Measurements from ENCODE around the gene NDRG3. TPM values are rescaled to one million over a fixed set of nuclear protein-coding genes. Genes with fewer than 3 reads are reported as not detected.
"Not testable (repeated sequence)": the region's sequence is repeated elsewhere in the genome, so short reads cannot be mapped to it uniquely, and the experiment has no call there.

NDRG3 gene
- polyA plus RNA-seq, 4 donors, result 32.5 to 37.6 (median 35.1) TPM

DNA sequence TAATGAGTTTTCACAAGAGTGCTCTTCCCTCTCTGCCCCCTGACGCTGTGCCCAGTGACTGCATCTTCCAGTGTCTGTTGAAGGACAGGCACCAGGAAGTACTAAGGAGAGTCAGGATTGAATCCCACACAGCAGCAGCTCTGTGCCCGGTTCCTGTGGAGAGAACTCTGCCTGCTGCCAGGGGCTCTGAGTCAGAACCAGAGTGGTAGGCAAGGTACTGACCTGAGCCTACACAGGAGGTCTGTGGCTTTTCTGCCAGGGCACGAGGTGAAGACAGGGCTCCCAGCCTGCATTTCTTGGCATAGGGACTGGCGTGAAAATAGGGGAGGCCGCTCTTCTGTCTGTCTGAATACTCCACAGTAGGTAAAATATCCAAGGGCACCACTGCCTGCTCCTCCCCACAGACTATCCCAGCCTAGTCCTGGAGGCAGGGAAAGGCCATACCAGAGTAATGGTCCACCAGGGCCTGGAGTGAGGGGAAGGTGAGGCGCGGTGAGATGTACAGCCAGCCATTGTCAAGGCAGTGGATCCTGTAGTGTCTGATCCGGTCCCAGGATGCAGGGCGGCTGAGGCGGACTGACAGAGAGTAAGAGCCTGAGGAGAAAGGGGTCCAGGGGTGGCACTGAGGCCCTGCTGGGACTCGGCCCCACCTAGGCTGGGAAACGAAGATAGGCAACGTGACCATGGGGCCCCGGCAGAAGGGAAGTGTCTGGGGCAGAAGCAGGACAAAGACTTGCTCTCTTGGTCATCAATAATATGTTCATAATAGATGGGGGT, 130.9 kb downstream of the NDRG3 start:
- no peak for DNase-seq (ENCODE audit: low read depth in 4 of 4, low spot score in 3 of 4)

DNA sequence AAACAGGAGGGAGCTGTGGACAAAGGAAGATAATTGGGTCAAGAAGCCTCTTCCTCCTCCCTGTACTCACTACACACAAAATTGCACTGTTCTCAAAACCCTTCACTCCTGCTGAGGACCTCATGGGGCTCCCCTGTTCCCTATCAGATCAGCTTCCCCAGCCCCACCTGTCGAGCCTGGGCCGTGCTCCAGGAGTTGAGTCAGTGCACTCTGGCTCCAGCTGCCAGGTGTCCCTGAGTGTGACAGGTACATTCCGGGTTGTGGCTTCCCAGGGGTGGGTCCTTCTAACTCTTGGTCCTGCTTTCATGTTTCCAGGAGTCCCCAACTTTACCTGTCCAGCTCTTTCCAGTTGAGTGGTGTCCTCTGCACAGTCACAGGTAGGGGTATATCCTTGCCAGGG, 131.9 kb downstream of the NDRG3 start:
- no peak for DNase-seq (ENCODE audit: low read depth in 4 of 4, low spot score in 3 of 4)

DNA sequence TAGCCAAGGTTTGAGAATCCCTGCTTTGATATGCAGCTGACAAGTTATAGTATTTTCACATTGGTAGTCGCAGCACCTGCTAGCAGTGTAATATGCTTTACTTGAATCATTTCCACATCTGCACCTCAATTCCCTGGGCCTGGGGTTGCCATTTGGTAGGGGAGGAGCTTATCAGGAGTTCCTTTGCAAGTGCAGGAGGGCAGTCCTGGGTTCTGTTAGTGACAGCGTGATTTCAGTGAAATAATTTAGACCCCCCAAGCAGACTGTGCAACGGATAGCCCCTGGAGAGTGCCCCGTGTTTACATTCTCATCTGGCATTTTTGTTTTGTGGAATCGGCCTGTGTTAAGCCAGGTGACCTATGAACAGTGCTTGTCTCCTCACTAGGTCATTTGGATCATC, 134.3 kb downstream of the NDRG3 start:
- DNase-seq (ENCODE audit: low read depth in 4 of 4, low spot score in 3 of 4), result no peak

DNA sequence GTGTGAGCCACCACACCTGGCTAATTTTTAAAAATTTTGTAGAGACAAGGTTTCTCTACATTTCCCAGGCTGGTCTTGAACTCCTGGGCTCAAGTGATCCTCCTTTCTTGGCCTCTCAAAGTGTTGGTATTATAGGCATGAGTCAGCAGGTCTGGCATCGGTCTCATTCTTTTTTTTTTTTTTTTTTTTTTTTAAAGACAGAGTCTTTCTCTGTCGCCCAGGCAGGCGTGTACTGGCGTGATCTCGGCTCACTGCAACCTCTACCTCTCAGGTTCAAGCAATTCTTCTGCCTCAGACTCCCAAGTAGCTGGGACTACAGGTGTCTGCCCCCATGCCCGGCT, 137.5 kb downstream of the NDRG3 start:
- DNase-seq (ENCODE audit: low read depth in 4 of 4, low spot score in 3 of 4), result not testable (repeated sequence)

DNA sequence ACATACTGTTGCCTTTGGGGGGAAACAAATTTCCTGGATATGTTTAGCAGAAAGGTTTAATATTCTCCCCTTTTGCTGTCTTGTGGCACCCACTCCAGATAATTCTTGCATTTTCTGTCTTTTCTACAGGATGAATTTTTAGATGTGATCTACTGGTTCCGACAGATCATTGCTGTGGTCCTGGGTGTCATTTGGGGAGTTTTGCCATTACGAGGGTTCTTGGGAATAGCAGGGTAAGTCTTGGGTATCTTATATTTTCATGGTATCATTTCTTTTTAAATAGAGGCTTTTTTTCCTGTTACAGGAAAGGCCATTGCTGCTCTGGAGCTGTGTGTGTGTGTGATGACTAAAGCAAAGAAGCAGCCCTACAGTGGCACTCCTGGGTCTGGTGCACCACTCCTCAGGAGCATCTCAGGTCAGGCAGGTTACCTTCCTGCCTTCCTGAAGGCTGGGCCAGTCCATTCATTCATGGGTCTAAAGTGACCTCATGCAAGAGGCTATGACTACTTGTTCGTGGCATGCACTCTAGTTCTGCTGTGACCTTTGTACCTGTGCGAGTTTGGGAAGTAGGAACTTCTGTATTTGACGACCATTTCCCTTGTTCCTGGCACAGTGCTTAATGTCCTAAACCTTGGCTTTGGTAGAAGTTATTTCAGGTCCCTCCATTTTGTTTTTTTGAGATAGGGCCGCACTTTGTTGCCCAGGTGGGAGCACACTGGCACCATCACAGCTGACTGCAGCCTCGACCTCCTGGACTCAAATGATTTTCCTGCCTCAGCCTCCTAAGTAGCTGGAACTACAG, 138.1 kb downstream of the NDRG3 start:
- DNase-seq (ENCODE audit: low read depth in 4 of 4, low spot score in 3 of 4), result no peak

DNA sequence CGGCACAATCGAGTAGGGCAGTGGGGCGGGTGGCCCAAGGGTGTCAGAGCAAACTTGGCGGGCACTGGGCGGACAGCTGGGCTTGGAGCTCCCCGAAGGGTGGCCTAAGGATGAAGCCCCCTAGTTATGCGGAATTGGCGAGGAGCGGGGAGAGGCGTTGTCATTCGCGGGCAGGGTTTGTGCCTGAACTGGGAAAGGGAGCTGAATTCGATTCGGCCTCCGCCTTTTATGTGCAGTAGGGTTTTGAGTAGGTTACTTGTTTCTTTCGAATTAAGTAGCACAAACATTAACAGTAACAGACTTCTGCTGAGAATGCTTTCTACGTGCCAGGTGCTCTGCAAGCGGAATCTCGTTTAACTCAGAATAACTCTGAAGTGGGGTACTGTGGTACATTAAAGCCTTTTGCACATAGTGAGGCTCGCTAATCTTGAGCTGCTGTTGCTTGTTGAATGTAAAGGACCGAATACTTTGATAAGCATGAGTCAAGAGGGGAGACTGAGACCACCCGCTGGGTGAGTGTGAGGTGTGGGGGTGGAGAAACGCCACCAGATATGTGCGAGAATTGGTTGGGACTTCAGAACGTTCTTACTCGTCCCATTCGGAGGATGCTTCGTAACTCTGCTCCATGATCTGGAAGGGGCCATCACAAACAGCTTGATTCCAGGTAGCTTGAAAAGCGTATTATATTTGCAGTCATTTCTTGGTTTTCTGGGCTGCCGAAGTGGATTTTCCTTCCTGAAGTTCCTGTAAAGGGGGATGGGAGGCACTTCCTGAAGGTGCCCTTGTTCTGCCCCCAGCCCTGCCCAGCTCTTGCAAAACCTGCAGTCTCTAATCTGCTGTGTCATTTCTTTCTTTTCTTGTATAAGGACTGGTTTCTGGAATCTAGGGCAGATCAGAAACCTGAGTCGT, 139.5 kb downstream of the NDRG3 start:
- no peak for DNase-seq (ENCODE audit: low read depth in 4 of 4, low spot score in 3 of 4)

DNA sequence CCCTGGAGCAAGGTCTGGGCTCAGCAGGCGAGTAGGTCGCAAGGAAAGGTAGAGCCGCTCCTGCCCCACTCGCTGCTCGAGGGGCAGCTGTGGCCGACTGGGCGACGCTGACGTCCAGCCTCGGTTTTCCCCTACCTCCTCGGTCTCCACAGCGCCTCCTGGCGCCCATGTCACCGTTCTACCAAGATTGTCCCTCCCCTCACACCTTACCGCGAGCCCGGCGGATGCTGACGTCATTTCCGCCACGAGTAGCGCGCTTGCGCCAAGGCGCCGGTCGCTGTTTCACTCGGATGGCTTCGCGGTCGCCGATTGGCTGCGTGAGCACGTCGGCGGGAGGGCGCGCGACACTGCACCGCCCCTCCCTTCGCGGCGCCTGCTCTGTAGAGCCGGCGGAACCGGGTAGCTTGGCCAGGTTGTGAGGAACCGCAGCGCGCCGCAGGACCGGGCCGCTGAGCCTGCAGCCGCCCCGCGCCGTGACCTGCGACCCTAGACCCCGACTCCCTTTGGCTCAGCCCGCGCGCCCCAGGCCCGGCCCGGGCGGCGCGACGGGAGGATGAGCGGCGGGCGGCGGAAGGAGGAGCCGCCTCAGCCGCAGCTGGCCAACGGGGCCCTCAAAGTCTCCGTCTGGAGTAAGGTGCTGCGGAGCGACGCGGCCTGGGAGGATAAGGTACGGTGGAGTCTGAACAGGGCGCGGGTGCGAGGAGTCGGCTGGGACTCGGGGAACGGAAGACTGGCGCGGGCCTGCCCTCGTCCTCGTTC, 140.3 kb downstream of the NDRG3 start, which contains the start of gene RAB5IF:
TSS of gene RAB5IF (plus strand) at position 381 of the 759 bp plus-strand sequence. CDS start at position 554, 173 bp downstream.
- peak; percentile 99 to 100 (median 99) for DNase-seq (ENCODE audit: low read depth in 4 of 4, low spot score in 3 of 4)

DNA sequence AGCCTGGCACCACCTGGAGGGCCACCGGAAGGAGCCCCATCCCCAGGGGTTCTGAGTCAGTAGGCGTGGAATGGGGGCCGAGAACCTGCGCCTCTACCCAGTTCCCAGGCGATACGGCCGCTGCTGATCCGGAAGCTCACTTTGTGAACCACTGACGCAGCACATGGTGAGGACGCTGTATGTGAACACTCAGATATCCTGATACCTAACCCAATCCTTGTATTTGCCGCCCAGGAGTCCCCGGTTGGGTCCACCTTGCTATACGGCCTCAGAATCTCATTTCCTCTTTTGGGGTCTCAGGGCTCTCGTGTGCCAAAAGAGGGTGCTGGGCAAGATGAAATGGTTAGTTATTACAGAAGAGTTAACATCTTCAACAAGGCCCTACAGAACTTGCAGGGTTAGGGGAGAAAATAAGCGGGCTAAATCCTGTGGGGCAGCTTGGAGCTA, 140.9 kb downstream of the NDRG3 start:
- no peak for DNase-seq (ENCODE audit: low read depth in 4 of 4, low spot score in 3 of 4)

Other genes starting within 250 kb of the NDRG3 start
- gene MYL9, start 204.6 kb downstream of the NDRG3 start, polyA plus RNA-seq (ENCODE audit: insufficient read length in 4 of 4), result 100 to 1,000 TPM; 209 to 276 (median 261) TPM
- gene TGIF2, start 172.5 kb downstream of the NDRG3 start, polyA plus RNA-seq (ENCODE audit: insufficient read length in 4 of 4), result 10 to 100 TPM; 56.2 to 60.2 (median 58.6) TPM
- 10 to 100 TPM; 46.0 to 66.3 (median 56.6) TPM for gene RAB5IF, start 140.3 kb downstream of the NDRG3 start, polyA plus RNA-seq (ENCODE audit: insufficient read length in 4 of 4)
- gene SLA2, start 99.9 kb downstream of the NDRG3 start, polyA plus RNA-seq (ENCODE audit: insufficient read length in 4 of 4), result under 1 TPM; 0.24 to 0.72 (median 0.32) TPM
- 10 to 100 TPM; 18.7 to 21.3 (median 19.9) TPM for gene DSN1, start 27.7 kb upstream of the NDRG3 start, polyA plus RNA-seq (ENCODE audit: insufficient read length in 4 of 4)
- 1 to 10 TPM in 3 of 4 donors, under 1 TPM in 1; 0.72 to 6.4 (median 2.5) TPM for gene TLDC2, start 130.0 kb upstream of the NDRG3 start, polyA plus RNA-seq (ENCODE audit: insufficient read length in 4 of 4)
- gene SAMHD1, start 205.6 kb upstream of the NDRG3 start, polyA plus RNA-seq (ENCODE audit: insufficient read length in 4 of 4), result 10 to 100 TPM; 21.4 to 32.7 (median 26.3) TPM